IPS DF 4.7 (cell line): ENCODE data around the gene BCO1.

Experiments
- DNase-seq: peaks from one replicate; pipeline ENCODE4 v3.0.0-alpha.2; 2013; ENCODE audit warnings: low spot score; ENCODE audit errors: extremely low read depth

The BCO1 gene

DNA sequence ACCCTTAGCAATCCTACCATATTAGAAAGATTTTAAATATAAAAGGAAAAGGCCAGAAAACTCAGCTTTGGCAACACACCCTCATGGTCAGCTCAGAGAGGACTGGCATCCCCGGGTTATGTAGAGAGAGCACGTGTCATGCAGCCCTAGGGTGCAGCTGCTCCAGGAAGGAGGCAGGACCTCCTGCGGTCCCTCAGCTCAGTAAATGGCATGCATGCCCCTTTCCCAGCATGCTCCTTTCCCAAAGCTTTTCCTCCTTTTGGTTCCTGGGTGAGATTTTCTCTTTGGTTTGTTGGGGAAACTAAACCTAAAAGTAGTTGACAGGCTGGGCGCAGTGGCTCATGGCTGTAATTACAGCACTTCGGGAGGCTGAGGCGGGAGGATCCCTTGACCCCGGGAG, 80.2 kb downstream of the BCO1 start:
- no peak for DNase-seq

DNA sequence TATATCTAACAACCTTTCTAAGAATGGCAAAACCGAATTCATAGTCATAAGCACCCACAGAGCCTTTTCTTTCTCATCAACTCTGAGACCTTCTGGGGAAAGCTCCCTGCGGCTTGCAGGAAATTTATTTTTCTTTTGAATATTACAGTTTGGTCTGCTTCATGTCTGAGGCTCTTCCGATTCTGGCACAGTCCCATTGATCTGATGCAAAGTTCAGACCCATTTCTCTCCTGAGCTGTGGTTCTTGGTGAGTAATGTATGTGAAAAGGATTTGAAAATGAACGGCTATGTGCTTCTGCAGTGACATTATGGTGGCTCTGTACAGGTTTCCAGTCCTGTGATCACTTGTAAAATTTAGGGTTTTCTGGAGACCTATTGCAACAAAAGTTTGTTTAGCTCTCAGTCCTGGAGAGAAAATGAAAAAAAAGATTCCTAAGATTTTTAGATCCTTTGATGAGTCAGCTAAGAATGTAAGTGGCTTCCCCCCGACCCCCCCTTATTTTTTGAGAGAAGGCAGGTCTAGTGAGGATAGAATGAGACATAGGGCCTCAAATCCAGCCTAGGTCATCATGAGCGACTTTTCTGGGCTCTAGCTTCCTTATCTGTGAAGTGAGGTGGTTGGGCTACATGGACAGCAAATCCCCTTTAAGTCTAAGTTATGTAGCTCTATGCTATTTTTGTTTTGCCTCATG, 80.9 kb downstream of the BCO1 start:
- DNase-seq: no peak

DNA sequence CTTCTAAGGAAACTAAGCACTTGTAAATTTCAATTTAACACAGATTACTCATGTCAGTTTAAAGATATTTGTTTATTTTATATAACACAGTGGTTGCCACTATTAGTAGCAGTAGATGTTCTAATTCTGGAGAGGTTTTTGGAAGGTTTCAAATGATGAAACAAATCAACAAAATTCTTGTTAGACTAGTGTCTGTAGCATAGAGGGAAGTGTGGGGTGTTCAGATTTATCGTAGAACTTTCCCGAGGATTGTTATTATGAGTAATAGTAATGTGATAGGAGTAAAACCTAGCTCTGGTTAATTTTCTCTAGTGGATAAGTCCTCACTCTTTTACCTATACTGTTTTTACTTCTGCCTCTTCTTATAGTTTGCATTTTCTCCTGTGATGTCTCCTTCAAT, 82.5 kb downstream of the BCO1 start:
- no peak for DNase-seq

DNA sequence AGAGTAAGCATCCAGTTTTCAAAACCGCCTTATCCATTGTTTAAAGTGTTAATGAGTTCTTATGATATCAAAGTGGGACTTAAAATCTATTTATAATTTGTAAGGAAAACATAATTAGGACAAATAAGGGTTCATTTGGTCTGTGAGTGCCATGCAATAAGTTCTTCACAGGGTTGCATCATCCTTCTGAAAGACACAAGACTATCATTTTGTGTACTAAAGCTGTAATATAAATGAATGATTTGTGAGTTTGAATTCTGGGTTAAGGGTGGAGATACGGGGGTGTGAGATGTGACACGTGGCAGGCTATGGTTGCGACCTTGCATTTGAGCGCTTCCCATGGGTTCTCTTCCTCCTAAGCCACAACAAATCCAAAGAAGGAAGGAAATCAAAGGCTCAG, 83.0 kb downstream of the BCO1 start:
- no peak for DNase-seq

DNA sequence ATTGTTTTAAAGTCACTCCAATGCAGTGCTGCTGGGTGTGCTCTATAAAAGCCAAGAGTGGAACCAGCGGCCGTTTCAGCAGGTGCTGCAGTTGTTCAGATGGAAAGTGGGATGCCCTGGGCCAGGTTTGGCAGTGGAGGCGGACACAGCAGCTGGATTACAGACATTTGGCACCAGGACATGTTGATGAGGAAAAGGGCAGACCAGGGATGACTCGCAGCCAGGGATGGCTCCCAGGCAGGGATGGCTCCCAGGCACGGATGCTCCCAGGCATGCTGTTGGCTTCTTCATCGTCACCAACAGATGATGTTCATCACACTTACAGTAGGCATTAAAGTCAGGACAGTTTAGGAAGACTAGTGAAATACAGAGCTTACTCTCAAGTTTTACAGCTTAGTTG, 86.3 kb downstream of the BCO1 start:
- no peak for DNase-seq

DNA sequence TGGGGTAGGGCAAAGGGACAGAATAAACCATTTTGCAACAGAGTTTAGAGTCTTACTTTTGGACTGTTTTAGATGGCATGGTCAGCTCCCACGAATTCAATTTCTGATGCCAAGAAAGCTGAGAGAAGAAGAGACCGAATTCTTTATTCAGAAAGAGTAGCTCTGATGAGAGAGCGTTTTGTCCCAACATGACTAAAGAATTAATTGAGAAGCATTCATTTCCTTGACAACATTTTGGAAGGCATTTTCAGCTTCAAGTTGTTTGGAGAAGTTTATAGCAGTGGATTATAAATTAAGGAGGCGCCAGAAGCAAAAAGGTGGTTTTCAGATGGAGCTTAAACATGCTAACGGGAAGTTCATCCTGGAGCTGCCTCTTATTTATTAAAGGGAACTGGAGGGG, 88.5 kb downstream of the BCO1 start:
- no peak for DNase-seq

DNA sequence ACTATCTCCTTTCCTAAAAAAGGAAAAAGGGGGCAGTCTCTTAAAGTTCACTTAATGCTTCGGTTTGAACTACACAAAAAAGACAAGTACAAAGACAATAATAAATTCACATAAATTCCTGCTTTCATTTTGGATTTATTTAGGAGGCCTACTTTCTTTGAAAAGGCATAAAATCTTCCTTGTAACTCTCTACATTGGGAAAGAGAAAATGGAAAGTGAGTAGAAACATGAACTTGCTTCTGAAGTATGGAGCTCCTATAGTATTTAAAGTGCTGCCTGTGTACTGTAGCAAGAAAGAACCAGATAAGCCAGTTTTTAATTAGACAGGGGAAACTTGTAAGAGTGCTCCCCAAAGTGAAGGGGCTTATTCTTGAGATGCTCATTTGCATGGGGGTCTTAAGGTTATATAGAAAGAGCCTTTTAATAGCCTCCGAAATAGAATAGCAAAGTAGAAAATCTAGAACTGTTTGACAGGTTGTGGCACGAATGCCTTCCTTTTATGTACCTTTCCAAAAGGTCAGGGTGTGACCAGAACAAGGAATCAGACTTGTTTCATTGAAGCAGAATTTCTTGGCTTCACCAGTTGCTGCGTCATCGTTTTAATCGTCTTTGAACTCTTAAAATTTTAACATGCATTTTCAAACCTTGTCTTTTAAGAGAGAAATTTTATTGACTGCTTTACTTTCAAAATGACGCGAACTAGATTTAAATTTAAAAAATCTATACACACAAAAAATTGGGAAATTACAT, 89.1 kb downstream of the BCO1 start:
- no peak for DNase-seq

DNA sequence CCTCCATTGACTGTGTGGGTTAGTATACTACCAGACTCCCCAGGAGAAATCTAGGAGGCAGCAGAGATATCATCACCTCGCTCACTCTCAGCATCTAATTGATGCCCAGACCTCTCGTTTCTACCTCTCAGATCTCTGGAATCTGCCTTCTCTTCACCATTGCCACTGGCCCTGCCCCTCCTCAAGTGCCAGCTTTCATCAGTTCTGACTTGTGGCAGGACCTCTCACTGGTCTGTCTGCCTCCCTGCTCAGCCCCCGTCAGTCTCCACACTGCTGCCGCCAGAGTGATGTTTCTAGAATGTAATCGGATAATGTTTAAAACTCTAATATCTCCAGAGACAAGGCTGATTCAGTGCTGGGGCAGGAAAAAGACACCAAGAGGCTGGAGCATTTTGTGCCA, 91.5 kb downstream of the BCO1 start:
- DNase-seq: no peak

DNA sequence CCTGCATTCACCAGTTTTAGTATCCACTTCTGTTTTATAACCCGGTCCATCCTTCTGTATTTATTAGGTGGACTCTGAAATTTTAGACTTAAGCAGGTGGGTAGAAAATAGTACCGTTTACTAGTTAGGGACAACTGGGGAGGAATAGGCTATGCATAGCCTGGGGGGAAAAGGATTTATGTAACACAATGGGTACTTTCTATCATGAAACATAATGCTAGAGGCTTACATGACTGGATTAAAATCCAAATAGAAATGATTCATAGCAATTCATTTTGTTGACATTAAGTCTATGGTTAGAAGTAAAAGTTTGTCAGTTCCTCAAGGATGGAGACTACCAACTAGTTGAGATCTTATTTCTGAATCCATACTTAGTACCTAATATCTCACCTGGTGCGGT, 94.9 kb downstream of the BCO1 start:
- DNase-seq: no peak

DNA sequence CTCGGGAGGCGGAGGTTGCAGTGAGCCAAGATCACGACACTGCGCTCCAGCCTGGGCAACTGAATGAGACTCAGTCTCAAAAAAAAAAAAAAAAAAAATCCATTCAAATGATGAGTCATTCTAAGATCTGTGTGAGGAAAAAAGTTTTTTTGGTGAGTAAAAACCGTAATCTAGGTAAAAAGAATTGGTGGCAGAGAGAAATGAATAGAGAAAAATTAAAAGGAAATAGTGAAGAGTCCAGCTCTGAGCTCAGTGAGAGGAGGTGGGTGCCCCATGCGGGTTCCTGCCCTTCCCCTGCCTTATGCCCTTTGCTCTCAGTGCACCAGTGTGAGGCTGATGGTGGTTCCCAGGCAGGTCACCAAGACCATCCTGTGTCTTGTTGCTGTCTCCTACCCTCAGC, 97.2 kb downstream of the BCO1 start:
- DNase-seq: no peak

DNA sequence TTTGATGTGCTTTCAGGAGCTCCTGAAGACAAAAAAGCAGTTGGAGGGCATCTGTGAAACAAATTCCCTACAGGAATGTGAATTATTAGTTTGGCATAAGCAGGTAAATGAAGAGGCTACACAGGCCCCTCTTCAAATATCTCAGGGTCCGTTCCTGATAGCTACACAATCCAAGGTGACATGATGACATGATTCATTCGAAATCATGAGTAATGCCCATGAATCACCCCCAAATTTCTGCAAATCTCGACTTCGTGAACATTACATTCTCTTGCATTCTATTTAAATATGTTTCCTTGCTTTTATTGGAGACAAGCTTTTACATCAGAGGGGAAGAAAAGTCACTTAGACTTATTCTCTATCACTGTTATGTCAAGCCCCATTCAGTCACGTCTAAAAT, 98.6 kb downstream of the BCO1 start:
- no peak for DNase-seq
